Measurements from ENCODE around the gene ACOT13.

DNA sequence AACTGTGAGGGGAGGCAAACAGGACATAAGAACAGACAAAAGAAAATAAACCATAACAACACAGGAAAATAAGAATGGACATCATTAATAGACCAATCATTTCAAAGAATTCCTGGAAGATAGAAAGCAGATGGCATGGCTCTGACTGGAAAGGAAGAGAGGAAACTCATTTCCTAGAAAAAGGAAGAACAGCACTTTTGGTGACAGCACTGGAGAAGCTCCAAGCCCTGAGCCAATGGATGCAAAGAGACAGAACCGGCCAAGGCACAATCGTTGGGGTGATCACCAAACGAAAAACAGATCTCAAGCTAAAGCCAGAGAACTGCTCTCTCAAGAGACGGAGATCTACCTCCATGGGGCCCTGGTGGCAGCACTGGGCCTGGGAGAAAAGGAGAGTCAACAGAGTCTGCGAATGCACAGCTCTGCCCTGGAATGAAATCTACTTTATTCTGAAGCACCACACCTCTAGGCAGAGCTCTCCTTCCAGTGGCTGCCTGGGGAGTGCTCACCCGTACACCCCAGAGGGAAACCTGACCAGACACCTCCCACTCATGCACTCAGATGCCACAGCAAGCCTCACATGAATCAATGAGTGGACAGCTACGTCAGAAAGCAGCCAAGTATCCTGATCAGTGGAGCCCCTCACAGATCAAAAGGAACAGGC, 45.1 kb upstream of the ACOT13 start:
- TF ChIP-seq ZNF274 (IDR thresholded peaks at IDR 0.05; ENCODE audit: low read depth, low read length) (no peak), SUZ12 (IDR thresholded peaks at IDR 0.05; ENCODE audit: extremely low read depth, insufficient read depth, insufficient read length) (no peak), YY1 (IDR thresholded peaks at IDR 0.05; ENCODE audit: insufficient read depth, insufficient read length) (no peak)
